Stimulated activated naive CD8-positive, alpha-beta T cell treated with anti-CD3 and anti-CD28 coated beads, Interleukin-15, amount 100 ng/mL, for 72 hours (primary cell): Measurements from ENCODE around the gene RALGPS1.
"Not testable (repeated sequence)": the region's sequence is repeated elsewhere in the genome, so short reads cannot be mapped to it uniquely, and the experiment has no call there.

Experiments used
- ATAC-seq: fragments of 150-1000 bp; cut with Tn5 transposase; 2 replicates; pipeline ENCODE4 v1.10.0; 2021; ENCODE audit warnings: mild to moderate bottlenecking, moderate library complexity
- DNase-seq, 2 donors: peaks; one replicate each; pipeline ENCODE4 v3.0.0; 2021 to 2022
- H3K27ac Mint-ChIP-seq, 2 donors: one replicate each; pipeline ENCODE4 v1.8.0; 2022; ENCODE audit warnings: mild to moderate bottlenecking in 2 of 2, mixed read lengths in 2 of 2, moderate library complexity in 2 of 2
- H3K27me3 Mint-ChIP-seq: one replicate; pipeline ENCODE4 v1.8.0; 2022; ENCODE audit warnings: mixed read lengths
- H3K4me1 Mint-ChIP-seq: one replicate; pipeline ENCODE4 v1.8.0; 2022; ENCODE audit warnings: mild to moderate bottlenecking, mixed read lengths
- H3K4me3 Mint-ChIP-seq, 2 donors: one replicate each; pipeline ENCODE4 v1.8.0; 2022; ENCODE audit warnings: mild to moderate bottlenecking in 2 of 2, mixed read lengths in 2 of 2, moderate library complexity in 1 of 2
- H3K9me3 Mint-ChIP-seq, 2 donors: one replicate each; pipeline ENCODE4 v1.8.0; 2022; ENCODE audit warnings: mixed read lengths in 2 of 2

The RALGPS1 gene

DNA sequence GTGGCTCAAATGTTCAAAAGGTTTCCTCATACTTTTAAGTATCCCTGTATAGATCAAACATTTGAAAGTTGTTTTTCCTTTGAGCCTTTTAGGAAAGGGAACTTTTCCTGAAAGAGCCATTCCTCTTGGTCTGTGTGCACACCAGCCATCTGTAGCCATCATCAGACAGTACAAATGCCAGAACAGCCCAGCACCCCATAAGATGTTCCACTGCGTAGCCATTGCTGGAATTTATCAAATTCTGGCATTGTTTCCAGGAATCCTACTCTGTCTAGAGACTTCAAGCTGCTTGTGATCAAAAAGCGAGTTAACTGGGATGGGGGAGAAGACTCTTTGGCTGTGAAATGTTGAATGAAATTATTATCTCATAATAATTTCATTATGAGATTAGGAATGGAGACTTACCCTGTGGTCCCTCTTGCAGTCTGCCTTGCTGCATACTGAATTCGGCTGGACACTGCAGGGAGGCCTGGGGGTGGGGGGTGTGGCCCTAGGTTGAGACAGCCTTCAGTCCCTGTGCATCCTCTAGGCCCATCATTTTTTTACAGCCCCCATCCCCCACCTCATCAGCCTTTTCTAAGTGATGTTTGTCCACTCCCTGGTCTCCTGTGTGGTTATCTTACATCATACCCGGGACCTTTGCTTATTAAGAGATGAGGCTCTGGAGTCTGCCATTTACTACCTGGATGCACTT, 99.8 kb downstream of the RALGPS1 start:
- H3K27ac Mint-ChIP-seq, result no peak overlapping the region
- no peaks in the 10 kb centered on the region for H3K9me3 Mint-ChIP-seq
- DNase-seq (no peak), ATAC-seq (no peak)
- H3K4me1 Mint-ChIP-seq, result no peaks in the 10 kb centered on the region
- H3K4me3 Mint-ChIP-seq, result no peak overlapping the region
- H3K27me3 Mint-ChIP-seq, result peaks cover 56% of the 10 kb centered on the region

DNA sequence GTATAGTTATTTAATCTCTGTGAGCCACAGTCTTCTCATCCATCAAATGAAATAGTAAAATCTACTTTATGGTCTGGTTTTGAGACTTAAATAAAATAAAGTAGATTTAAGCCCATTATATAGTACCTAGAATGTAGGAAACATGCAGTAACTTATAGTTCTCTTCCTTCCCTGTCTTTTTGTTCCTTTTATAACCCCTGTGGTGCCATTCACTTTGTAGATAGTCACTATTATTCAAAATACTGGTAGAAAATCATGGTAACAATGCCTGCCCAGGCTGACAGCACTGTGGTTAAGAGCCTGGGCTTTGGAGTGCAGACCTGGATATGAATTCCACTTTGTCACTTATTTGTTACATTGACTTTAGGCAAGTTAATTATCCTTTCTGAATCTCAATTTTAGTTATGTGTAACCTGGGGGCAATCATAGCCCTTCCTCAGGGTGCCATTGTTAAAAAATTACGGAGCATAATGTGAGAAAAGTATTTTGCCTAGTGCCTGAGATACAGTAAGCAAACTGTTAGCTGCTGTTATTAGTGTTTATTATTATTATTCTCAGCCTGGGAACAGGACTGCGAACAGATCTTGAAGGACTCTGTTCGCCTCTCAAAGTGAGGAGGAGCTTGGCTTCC, 100.4 kb downstream of the RALGPS1 start:
- Mint-ChIP-seq H3K27me3 (peaks cover 50% of the 10 kb centered on the region), H3K9me3 (no peaks in the 10 kb centered on the region), H3K4me3 (no peak overlapping the region), H3K27ac (no peak overlapping the region), H3K4me1 (no peaks in the 10 kb centered on the region)
- ATAC-seq (no peak), DNase-seq (no peak)

DNA sequence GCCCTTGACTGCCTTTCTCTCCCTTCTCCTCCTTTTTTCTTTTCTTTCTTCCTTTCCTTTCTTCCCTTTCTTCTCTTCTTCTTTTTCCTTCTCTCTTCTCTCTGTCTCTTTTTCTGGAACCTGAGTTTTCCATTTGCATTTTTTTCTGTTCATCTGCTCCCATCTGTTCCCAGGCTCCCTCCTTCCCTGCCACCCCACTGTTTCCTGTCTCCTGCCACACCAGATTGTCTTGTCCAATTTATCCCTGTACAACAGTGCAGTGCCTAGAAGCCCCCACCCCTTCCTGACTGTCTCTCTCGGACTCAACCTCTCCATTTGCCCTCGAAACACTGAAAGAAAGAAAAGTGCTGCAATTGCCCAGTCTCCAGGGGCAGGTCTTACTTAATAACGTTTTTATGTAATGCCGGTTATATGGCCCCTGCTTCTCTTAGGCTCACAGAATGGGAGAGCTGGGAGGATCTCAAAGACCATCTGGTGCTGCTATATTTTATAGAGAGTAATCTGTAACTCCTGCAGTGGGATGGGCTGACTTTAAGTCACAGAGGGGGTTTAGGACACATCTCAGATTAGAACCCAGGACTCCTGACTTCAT, 101.4 kb downstream of the RALGPS1 start:
- H3K27me3 Mint-ChIP-seq, result peaks cover 40% of the 10 kb centered on the region
- peak overlapping the region in 1 of 2 donors; percentile 30 for H3K27ac Mint-ChIP-seq
- ATAC-seq (no peak), DNase-seq (no peak)
- no peaks in the 10 kb centered on the region for H3K9me3 Mint-ChIP-seq
- no peaks in the 10 kb centered on the region for H3K4me1 Mint-ChIP-seq
- H3K4me3 Mint-ChIP-seq, result no peak overlapping the region

GRCh38 chr9:127017979-127018378, 103.4 kb downstream of the RALGPS1 start:
- not testable (repeated sequence) for DNase-seq, ATAC-seq, H3K4me3 Mint-ChIP-seq, H3K9me3 Mint-ChIP-seq, H3K4me1 Mint-ChIP-seq
- Mint-ChIP-seq H3K27ac (peak overlapping the region in 1 of 2 donors; percentile 21), H3K27me3 (peaks cover 27% of the 10 kb centered on the region)

GRCh38 chr9:127018935-127019334, 104.4 kb downstream of the RALGPS1 start:
- Mint-ChIP-seq H3K27ac (no peak overlapping the region), H3K9me3 (no peaks in the 10 kb centered on the region), H3K4me3 (no peak overlapping the region), H3K27me3 (peaks cover 24% of the 10 kb centered on the region), H3K4me1 (no peaks in the 10 kb centered on the region)
- DNase-seq, result no peak
- no peak for ATAC-seq

GRCh38 chr9:127020036-127020801, 105.6 kb downstream of the RALGPS1 start:
- no peak for DNase-seq
- H3K27me3 Mint-ChIP-seq, result peaks cover 16% of the 10 kb centered on the region
- H3K27ac Mint-ChIP-seq, result no peak overlapping the region
- H3K9me3 Mint-ChIP-seq, result no peaks in the 10 kb centered on the region
- H3K4me1 Mint-ChIP-seq, result no peaks in the 10 kb centered on the region
- H3K4me3 Mint-ChIP-seq, result no peak overlapping the region
- ATAC-seq, result no peak

GRCh38 chr9:127020802-127021078, 106.2 kb downstream of the RALGPS1 start:
- no peak for DNase-seq
- H3K27ac Mint-ChIP-seq, result no peak overlapping the region
- no peaks in the 10 kb centered on the region for H3K4me1 Mint-ChIP-seq
- H3K9me3 Mint-ChIP-seq, result no peaks in the 10 kb centered on the region
- ATAC-seq, result no peak
- H3K4me3 Mint-ChIP-seq, result no peak overlapping the region
- H3K27me3 Mint-ChIP-seq, result peaks cover 11% of the 10 kb centered on the region

GRCh38 chr9:127021664-127022363, 107.2 kb downstream of the RALGPS1 start:
- ATAC-seq (no peak), DNase-seq (no peak)
- Mint-ChIP-seq H3K4me1 (no peaks in the 10 kb centered on the region), H3K27ac (no peak overlapping the region), H3K4me3 (no peak overlapping the region), H3K27me3 (peaks cover 6% of the 10 kb centered on the region), H3K9me3 (no peaks in the 10 kb centered on the region)

DNA sequence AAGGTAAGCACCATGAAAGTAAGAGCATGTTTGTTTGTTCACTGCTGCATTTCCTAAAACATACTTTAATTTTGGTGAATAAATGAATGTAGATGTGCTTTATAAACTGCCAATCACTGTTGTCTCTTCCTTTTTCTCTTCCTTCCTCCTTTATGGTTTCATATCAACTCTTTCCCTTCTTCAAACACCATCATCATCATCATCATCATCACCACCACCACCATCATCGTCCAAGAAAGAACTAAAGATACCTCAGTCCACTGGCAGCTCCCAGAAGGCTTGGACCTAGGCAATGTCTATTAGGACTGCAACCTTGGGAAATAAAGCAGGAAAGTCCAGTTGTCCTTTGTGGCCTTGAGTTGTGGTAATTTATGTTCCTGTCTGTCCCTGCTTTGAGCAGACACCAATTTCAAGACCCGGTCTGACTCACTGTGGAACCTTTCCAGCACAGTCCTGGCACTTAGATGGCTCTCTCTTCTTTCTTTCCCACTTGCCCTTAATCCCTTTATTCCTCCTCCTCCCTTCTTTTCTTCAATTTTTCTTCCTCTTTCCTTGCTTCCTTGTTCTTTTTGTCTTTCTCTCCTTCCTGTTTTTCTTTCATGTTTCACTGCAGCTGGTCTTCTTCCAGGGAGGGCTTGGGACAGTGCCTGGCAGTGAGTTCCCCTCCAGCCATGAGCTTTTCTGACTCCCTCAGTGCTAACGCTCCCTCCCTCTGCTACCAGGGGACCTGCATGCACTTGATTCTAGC, 108.5 kb downstream of the RALGPS1 start:
- H3K27me3 Mint-ChIP-seq, result peaks cover 6% of the 10 kb centered on the region
- peak overlapping the region in 1 of 2 donors; percentile 5 for H3K27ac Mint-ChIP-seq
- ATAC-seq (no peak), DNase-seq (no peak)
- H3K4me3 Mint-ChIP-seq, result no peak overlapping the region
- no peaks in the 10 kb centered on the region for H3K4me1 Mint-ChIP-seq
- no peaks in the 10 kb centered on the region for H3K9me3 Mint-ChIP-seq

DNA sequence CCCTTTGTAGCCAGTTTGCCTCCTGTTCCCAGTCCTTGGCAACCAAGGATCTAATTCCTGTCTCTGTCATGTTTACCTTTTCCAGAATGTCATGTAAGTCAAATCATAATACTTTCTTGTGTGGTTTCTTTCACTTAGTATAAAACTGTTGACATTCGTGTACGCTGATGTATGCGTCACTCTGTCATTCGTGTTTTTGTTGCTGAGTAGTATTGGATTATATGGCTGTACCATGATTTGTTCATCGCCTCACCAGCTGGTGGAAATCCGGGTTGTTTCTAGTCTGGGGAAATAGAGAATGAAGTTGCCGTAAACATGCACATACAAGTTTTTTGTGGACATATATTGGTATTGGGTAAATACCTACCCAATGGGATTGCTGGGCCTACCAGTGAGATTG, 110.5 kb downstream of the RALGPS1 start:
- no peak for ATAC-seq
- DNase-seq, result no peak
- no peaks in the 10 kb centered on the region for H3K4me1 Mint-ChIP-seq
- H3K9me3 Mint-ChIP-seq, result no peaks in the 10 kb centered on the region
- H3K27ac Mint-ChIP-seq, result no peak overlapping the region
- peaks cover 6% of the 10 kb centered on the region for H3K27me3 Mint-ChIP-seq
- H3K4me3 Mint-ChIP-seq, result no peak overlapping the region

DNA sequence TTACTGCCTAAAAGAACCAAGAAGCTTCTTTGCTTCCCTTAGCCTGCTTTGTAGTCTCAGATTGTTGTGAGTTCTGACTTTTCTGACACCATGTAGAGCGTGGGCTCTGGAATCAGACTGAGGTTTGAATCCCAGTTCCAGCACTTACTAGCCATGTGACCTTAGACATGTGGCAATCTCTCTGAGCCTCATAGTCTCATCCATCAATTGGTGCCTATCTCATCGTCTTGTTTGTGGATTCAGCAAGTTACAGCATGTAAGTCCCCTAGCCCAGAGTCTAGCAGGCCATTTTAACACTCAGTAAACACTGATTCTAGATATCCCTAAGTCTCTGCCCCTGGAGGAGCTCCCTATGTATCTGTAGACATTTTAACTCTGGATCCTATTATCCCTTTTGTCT, 113.1 kb downstream of the RALGPS1 start:
- H3K9me3 Mint-ChIP-seq, result no peaks in the 10 kb centered on the region
- DNase-seq, result no peak
- peaks cover 6% of the 10 kb centered on the region for H3K27me3 Mint-ChIP-seq
- no peak overlapping the region for H3K4me3 Mint-ChIP-seq
- H3K4me1 Mint-ChIP-seq, result no peaks in the 10 kb centered on the region
- no peak for ATAC-seq
- H3K27ac Mint-ChIP-seq, result no peak overlapping the region

GRCh38 chr9:127029548-127029947, 115.0 kb downstream of the RALGPS1 start:
- H3K4me1 Mint-ChIP-seq, result no peaks in the 10 kb centered on the region
- no peak for ATAC-seq
- H3K9me3 Mint-ChIP-seq, result no peaks in the 10 kb centered on the region
- H3K27me3 Mint-ChIP-seq, result no peaks in the 10 kb centered on the region
- DNase-seq, result no peak
- no peak overlapping the region for H3K27ac Mint-ChIP-seq
- H3K4me3 Mint-ChIP-seq, result no peak overlapping the region

- ATAC-seq (no peak), DNase-seq (no peak)
- Mint-ChIP-seq H3K9me3 (no peaks in the 10 kb centered on the region), H3K4me1 (no peaks in the 10 kb centered on the region), H3K27ac (peak overlapping the region in 1 of 2 donors; percentile 44), H3K4me3 (no peak overlapping the region), H3K27me3 (no peaks in the 10 kb centered on the region)
Observed at GRCh38 chr9:127030814-127031740, 116.5 kb downstream of the RALGPS1 start.

- no peak for ATAC-seq
Observed at GRCh38 chr9:127032256-127032655, 117.7 kb downstream of the RALGPS1 start.

More at GRCh38 chr9:127032256-127032655, 117.7 kb downstream of the RALGPS1 start:
- Mint-ChIP-seq H3K27ac (no peak overlapping the region), H3K4me3 (no peak overlapping the region), H3K9me3 (no peaks in the 10 kb centered on the region), H3K27me3 (no peaks in the 10 kb centered on the region), H3K4me1 (no peaks in the 10 kb centered on the region)
- no peak for DNase-seq
